LHCN-M2 (cell line): Measurements from ENCODE around the gene SIKE1. TPM values are rescaled to one million over a fixed set of nuclear protein-coding genes. Genes with fewer than 3 reads are reported as not detected.
"Not testable (repeated sequence)": the region's sequence is repeated elsewhere in the genome, so short reads cannot be mapped to it uniquely, and the experiment has no call there.

ENCODE experiments used
- DNase-seq: peaks from one replicate; pipeline ENCODE4 v3.0.0-alpha.2; 2012; ENCODE audit warnings: low read depth
- polyA plus RNA-seq: library from polyadenylated mRNA; unstranded; fragments of >200 nt; gene quantifications from one replicate; pipeline ENCODE4 v1.2.1, GENCODE V29; 2012; ENCODE audit warnings: missing spikeins
- total RNA-seq: library from RNA; depleted of rRNA; stranded (reverse); fragments of >200 nt; gene quantifications from 2 replicates; pipeline ENCODE4 v1.2.3, GENCODE V29; 2014; rRNA removed

SIKE1 gene
- 31.0 and 34.4 TPM in 2 replicates for total RNA-seq
- polyA plus RNA-seq: 23.5 TPM

- DNase-seq: peak; percentile 91
Observed at GRCh38 chr1:114780344-114781226, at the start of gene SIKE1. Gene SIKE1, minus strand, starts transcription at chr1:114780685. Its CDS starts 78 bp downstream, at chr1:114780607.

- not testable (repeated sequence) for DNase-seq
Observed at GRCh38 chr1:114830075-114830474, 49.6 kb upstream of the SIKE1 start.

GRCh38 chr1:114828251-114828650, 47.8 kb upstream of the SIKE1 start:
- DNase-seq: peak; percentile 31

GRCh38 chr1:114821978-114822377, 41.5 kb upstream of the SIKE1 start:
- DNase-seq: no peak

GRCh38 chr1:114820392-114820791, 39.9 kb upstream of the SIKE1 start:
- no peak for DNase-seq

GRCh38 chr1:114819869-114820268, 39.4 kb upstream of the SIKE1 start:
- DNase-seq: no peak

GRCh38 chr1:114804449-114804848, 24.0 kb upstream of the SIKE1 start:
- not testable (repeated sequence) for DNase-seq

GRCh38 chr1:114803001-114803400, 22.5 kb upstream of the SIKE1 start:
- DNase-seq: peak; percentile 13

- no peak for DNase-seq
Observed at GRCh38 chr1:114794038-114794437, 13.6 kb upstream of the SIKE1 start.

- not testable (repeated sequence) for DNase-seq
Observed at GRCh38 chr1:114790581-114790980, 10.1 kb upstream of the SIKE1 start.

GRCh38 chr1:114786440-114786839, 6.0 kb upstream of the SIKE1 start:
- not testable (repeated sequence) for DNase-seq

GRCh38 chr1:114782476-114782875, 2.0 kb upstream of the SIKE1 start:
- DNase-seq: no peak

- no peak for DNase-seq
Observed at GRCh38 chr1:114779722-114780121, 763 bp downstream of the SIKE1 start.

GRCh38 chr1:114776726-114777125, 3.8 kb downstream of the SIKE1 start:
- DNase-seq: not testable (repeated sequence)

- no peak for DNase-seq
Observed at GRCh38 chr1:114771992-114772391, 8.5 kb downstream of the SIKE1 start.

- DNase-seq: no peak
Observed at GRCh38 chr1:114770989-114771388, 9.5 kb downstream of the SIKE1 start.

GRCh38 chr1:114764689-114765088, 15.8 kb downstream of the SIKE1 start:
- DNase-seq: no peak

- DNase-seq: peak; percentile 37
Observed at GRCh38 chr1:114758256-114758832, 22.1 kb downstream of the SIKE1 start.

GRCh38 chr1:114757455-114758255, 22.8 kb downstream of the SIKE1 start, which contains the start of gene CSDE1:
Gene CSDE1, minus strand, starts transcription at chr1:114757984. Its CDS starts 18,094 bp downstream, at chr1:114739890.
- DNase-seq: peak; percentile 98

- DNase-seq: peak; percentile 40
Observed at GRCh38 chr1:114756949-114757454, 23.5 kb downstream of the SIKE1 start.
